ENCODE measurements around the gene ACBD7. TPM values are rescaled to one million over a fixed set of nuclear protein-coding genes. Genes with fewer than 3 reads are reported as not detected.

ACBD7 gene
- total RNA-seq, 4 donors from 2014 or later: 0.37 to 12.2 TPM; not detected in 2

DNA sequence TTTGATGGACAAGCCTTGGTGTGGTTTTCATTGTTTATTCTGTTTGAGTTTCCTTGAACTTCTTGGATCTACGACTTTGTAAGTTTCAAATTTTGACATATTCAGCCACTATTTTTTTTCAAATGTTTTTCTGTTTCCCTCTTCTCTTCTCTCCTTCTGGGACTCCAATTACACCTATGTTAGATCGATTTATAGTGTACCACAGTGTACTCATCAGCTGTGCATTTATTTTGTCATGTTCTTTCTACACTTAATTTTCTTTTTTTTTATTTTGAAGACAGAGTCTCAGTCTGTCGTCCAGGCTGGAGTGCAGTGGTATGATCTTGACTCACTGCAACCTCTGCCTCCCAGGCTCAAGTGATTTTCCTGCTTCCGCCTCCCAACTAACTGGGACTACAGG lies 28.7 kb downstream of the ACBD7 start:
- no peaks in the 10 kb centered on the region for H3K9me3 ChIP-seq
- H3K27ac ChIP-seq: no peak overlapping the region
- no peaks in the 10 kb centered on the region for H3K4me1 ChIP-seq
- no peak for TF ChIP-seq POLR2A (IDR thresholded peaks at IDR 0.05)
- TF ChIP-seq, protein P1, sequence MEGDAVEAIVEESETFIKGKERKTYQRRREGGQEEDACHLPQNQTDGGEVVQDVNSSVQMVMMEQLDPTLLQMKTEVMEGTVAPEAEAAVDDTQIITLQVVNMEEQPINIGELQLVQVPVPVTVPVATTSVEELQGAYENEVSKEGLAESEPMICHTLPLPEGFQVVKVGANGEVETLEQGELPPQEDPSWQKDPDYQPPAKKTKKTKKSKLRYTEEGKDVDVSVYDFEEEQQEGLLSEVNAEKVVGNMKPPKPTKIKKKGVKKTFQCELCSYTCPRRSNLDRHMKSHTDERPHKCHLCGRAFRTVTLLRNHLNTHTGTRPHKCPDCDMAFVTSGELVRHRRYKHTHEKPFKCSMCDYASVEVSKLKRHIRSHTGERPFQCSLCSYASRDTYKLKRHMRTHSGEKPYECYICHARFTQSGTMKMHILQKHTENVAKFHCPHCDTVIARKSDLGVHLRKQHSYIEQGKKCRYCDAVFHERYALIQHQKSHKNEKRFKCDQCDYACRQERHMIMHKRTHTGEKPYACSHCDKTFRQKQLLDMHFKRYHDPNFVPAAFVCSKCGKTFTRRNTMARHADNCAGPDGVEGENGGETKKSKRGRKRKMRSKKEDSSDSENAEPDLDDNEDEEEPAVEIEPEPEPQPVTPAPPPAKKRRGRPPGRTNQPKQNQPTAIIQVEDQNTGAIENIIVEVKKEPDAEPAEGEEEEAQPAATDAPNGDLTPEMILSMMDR (IDR thresholded peaks at IDR 0.05): no peak
- no peak for DNase-seq
- no peaks in the 10 kb centered on the region for H3K27me3 ChIP-seq
- no peaks in the 10 kb centered on the region for H3K36me3 ChIP-seq
- intact Hi-C loops (cut with DNase I; ENCODE audit: low total_unique reads): no loop called here
- no peak overlapping the region for H3K4me3 ChIP-seq

DNA sequence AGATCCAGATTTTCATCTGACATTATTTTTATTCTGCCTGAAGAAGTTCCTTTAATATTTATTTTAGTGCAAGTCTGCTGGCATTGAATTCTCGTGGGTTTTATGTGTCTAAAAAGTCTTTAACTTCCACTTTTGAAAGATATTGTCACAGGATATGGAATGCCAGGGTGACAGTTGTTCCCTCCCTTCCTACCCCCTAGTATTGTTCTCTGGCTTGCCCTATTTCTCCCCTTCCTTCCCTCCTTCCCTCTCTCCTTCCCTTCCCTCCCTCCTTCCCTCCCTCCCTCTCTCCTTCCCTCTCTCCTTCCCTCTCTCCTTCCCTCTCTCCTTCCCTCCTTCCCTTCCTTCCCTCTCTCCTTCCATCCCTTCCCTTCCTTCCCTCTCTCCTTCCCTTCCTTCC lies 29.9 kb downstream of the ACBD7 start:
- no peak overlapping the region for H3K27ac ChIP-seq
- no peaks in the 10 kb centered on the region for H3K9me3 ChIP-seq
- H3K36me3 ChIP-seq: no peaks in the 10 kb centered on the region
- intact Hi-C loops (cut with DNase I; ENCODE audit: low total_unique reads): no loop called here
- no peak for DNase-seq
- no peak overlapping the region for H3K4me3 ChIP-seq
- TF ChIP-seq, protein P1 (IDR thresholded peaks at IDR 0.05): no peak
- TF ChIP-seq POLR2A (IDR thresholded peaks at IDR 0.05): no peak
- no peaks in the 10 kb centered on the region for H3K4me1 ChIP-seq
- H3K27me3 ChIP-seq: no peaks in the 10 kb centered on the region

DNA sequence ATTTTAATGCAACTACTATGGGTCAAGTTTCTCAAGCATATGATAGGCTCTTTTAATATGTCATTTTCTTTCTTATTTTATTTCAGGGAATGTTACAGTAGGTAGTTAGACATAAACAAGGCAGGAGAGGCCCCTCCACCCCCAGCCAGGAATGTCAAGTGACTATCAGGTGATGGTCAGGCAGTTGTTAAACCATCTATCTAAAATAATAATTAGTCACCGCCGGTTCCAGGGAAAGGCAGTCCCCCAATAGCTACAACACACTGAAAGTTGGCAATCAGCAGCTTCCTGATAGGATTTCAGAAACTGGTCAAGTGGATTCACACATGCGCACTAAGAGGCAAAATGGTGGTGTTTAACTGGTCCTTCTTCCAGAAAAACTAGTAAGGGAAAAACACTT lies 35.5 kb downstream of the ACBD7 start:
- TF ChIP-seq, protein P1 (IDR thresholded peaks at IDR 0.05): no peak
- no peak for TF ChIP-seq POLR2A (IDR thresholded peaks at IDR 0.05)
- no peaks in the 10 kb centered on the region for H3K9me3 ChIP-seq
- H3K4me1 ChIP-seq: no peaks in the 10 kb centered on the region
- H3K27ac ChIP-seq: no peak overlapping the region
- no peak for DNase-seq
- no peaks in the 10 kb centered on the region for H3K27me3 ChIP-seq
- intact Hi-C loops (cut with DNase I; ENCODE audit: low total_unique reads): no loop called here
- no peaks in the 10 kb centered on the region for H3K36me3 ChIP-seq
- no peak overlapping the region for H3K4me3 ChIP-seq

DNA sequence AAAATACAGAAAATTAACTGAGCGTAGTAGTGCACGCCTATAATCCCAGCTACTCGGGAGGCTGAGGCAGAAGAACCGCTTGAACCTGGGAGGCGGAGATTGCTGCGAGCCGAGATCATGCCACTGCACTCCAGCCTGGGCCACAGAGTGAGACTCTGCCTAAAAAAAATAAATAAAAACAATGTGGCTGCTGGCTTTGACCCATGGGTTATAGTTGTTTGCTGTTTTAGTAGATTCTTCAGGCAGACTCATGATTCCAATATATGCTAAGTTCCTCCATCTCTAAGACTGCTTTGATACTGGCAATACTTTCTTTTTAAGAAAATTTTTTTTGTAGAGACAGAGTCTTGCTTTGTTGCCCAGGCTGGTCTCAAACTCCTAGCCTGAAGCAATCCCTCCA lies 36.5 kb downstream of the ACBD7 start:
- intact Hi-C loops (cut with DNase I; ENCODE audit: low total_unique reads): no loop called here
- no peak overlapping the region for H3K27ac ChIP-seq
- no peaks in the 10 kb centered on the region for H3K4me1 ChIP-seq
- H3K27me3 ChIP-seq: no peaks in the 10 kb centered on the region
- TF ChIP-seq, protein P1 (IDR thresholded peaks at IDR 0.05): no peak
- TF ChIP-seq POLR2A (IDR thresholded peaks at IDR 0.05): no peak
- no peak overlapping the region for H3K4me3 ChIP-seq
- H3K36me3 ChIP-seq: no peaks in the 10 kb centered on the region
- H3K9me3 ChIP-seq: no peaks in the 10 kb centered on the region
- DNase-seq: no peak

DNA sequence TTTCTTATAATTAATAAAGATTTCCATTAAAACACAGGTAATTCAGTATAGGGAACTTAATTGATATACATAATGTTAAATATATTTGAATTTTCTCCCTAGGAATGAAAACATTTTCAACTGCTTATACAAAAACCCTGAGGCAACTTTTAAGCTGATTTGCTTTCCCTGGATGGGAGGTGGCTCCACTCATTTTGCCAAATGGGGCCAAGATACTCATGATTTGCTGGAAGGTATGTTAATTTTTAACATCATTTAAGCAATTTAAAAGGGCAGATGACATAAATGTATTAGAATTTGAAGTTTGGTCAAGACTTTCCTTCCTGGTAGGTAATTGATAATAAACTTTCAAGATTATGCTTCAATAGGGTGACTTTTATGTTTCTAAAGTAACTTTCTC lies 39.0 kb downstream of the ACBD7 start:
- Histone ChIP-seq H3K4me3 (no peak overlapping the region), H3K4me1 (no peaks in the 10 kb centered on the region), H3K27ac (no peak overlapping the region), H3K9me3 (no peaks in the 10 kb centered on the region), H3K27me3 (no peaks in the 10 kb centered on the region), H3K36me3 (no peaks in the 10 kb centered on the region)
- DNase-seq: no peak
- TF ChIP-seq, protein P1 (IDR thresholded peaks at IDR 0.05): no peak
- TF ChIP-seq POLR2A (IDR thresholded peaks at IDR 0.05): no peak
- intact Hi-C loops (cut with DNase I; ENCODE audit: low total_unique reads): no loop called here

Measured in uterus (tissue), 4 donors.